Mesenteric fat pad (tissue), 1 donor: ENCODE measurements around the gene DYSF. TPM values are rescaled to one million over a fixed set of nuclear protein-coding genes. Genes with fewer than 3 reads are reported as not detected.

ENCODE experiments used
- DNase-seq: peaks from one replicate; pipeline ENCODE4 v3.0.0-alpha.2; 2020; ENCODE audit warnings: low spot score
- total RNA-seq: library from RNA; stranded (reverse); fragmentation: NEBNext Ultra II Directional; extraction: Animal tissue kit (Norgen Biotek cat#: 25700); gene quantifications from one replicate; pipeline ENCODE4 v1.2.1, GENCODE V29; 2021
- donor health status: DM: yes; HTN: yes; CAD: no.

Gene DYSF
- total RNA-seq, 1 donor from 2014 or later, result 54.1 TPM

- no peak for DNase-seq
Measured at GRCh38 chr2:71548646-71549425, 95.5 kb downstream of the DYSF start.

DNA sequence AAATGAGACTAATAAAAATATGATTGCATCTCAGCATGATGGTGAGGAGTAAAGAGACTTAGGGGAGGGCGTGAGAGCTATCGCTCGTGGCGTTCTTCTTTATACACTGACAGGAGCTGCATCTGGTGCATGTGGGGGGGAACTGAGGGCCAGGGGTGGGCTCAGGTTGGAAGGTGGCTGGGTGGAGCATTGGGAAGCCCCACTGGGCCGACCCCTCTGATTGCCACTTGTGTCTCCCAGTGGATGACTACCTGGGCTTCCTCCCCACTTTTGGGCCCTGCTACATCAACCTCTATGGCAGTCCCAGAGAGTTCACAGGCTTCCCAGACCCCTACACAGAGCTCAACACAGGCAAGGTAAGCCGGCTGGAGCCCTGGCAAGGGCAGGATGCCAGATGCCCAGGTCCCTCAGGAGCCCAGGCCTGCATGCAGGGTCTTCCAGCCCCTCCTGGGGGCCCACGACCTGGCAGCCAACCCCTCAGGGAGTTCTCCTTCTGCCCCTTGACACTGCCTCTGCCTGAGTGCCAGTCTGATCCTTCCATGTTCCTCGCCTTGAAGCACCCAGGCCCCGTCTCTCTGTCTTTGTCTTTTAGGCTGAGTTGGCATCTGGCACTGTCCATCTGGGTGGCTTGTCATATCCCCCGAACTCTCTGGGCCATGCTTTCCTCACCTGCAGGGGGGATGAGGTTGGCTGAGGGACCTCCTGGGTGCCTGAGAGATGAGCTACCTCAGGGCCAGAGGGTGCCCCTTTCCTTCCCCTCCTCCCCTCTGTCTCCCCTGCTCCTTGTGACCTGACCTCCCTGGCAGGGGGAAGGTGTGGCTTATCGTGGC lies 97.7 kb downstream of the DYSF start:
- DNase-seq, result no peak

DNA sequence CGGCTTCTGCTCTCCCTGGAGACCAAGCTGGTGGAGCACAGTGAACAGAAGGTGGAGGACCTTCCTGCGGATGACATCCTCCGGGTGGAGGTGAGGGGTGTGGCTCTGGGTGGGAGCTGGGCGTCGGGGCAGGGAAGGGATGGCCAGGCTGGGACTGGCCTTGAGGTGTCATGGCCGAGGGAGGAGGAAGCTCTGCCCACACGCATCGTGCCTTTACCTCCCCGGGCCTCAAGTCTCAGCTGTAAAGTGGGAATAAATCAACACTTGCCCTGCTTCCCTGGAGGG lies 98.2 kb downstream of the DYSF start:
- no peak for DNase-seq

GRCh38 chr2:71552356-71552755 lies 99.0 kb downstream of the DYSF start:
- DNase-seq, result no peak

- DNase-seq, result no peak
Measured at GRCh38 chr2:71552861-71553301, 99.5 kb downstream of the DYSF start.

- no peak for DNase-seq
Measured at GRCh38 chr2:71554028-71554705, 100.8 kb downstream of the DYSF start.

DNA sequence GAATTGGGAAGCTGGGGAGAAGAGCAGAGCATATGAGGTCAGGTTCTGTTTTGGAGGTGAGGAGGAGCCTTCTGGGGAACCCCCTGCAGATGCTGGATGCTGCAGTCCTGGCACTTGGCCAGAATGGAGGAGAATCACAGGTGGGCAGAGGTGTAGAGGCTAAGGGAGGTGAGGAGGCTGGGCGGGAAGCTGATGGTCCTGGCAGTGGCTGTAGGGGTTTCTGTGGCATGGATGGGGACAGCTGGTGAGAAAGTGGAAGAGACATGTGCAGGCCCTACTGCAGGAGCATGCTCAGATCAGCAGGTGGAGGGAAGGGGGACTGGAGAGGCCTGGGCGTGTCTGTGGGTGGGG lies 101.3 kb downstream of the DYSF start:
- no peak for DNase-seq

DNA sequence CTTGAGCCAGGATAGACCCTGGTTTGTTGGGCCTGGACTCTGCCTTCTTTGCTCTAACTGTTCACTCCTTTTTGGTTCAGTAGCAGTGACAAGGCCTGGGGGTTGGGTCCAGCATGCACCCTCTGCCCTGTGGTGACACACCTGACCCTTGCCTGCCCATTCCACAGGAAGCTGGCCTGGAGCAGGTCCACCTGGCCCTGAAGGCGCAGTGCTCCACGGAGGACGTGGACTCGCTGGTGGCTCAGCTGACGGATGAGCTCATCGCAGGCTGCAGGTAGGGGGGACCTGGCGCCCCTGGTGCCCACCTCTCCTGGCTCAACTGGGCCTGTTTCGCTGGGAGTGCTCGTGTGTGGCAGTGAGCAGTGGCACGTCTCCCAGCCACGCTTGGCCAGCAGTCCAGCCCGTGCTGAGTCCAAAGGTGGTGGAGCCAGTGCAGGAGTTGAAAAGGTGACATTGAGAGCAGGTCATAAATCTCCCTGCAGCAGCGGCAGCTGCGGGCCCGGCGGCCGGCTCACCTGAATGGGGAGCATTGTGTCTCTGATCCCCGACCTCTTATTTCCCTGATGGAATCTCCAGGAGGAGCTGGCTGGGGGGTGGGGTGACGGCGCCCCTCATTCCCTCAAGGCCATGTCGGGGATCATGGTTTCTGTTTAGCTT lies 102.6 kb downstream of the DYSF start:
- DNase-seq, result no peak

DNA sequence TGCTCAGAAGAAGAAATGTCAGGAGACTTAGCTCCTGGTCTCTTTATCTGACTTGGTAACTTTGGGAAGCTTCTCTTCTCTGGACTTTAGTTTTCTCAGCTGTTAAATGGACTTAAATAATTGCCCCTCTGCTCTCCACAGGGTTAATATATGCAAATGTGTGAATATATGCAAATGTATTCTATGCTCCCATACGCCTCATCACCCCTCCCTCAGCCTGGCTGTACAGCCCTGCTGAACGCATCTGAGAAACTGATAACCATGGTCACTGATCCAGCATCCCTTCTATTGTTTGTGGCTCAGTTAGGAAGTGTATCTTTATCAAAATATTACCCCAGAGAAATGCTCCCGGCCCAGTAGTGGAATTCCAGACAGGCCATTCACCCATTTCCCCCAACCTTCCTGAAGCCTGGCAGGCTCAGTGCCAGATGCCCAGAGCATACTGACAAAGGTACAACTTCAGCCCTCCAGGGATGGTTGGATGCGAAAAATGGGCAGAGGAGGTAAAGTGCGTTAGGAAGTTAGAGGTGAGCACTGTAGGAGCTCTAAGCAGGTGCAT lies 103.4 kb downstream of the DYSF start:
- no peak for DNase-seq

- DNase-seq, result no peak
Measured at GRCh38 chr2:71557321-71557720, 104.0 kb downstream of the DYSF start.

DNA sequence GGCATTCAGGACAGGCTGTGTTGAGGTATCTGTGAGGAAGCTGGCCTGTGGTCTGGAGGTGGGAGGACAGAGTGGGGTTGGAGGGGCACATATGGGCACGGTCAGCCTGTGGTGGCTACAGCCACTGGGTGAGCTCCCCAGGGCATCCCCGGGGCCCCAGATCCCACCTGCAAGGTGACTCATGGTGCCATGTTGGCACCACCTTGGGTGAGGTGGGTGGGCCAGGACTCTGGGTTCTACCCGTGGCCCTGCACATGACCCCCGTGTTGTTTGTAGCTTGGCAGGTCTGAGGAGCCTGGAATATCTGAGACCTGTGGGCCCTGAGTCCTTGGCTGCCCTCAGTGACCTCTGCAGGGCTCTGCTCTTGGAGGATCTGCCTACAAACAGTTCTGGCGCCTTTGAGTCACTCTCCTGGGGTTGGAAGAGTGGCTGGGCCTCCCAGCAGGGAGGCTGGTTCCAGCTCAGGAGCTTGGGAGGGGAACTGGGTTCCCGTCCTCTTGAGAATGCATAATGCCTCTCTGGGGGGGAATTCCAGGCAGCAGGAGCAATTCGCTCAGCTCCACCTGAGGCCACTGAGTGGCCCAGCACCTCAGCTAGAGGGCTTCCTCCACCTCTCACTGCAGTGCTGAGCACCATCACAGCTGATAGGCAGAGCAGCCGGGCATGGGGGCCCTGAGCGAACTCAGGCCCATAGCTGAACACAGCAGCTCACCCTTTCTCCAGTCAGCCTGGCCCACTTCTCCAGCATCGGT lies 105.1 kb downstream of the DYSF start:
- no peak for DNase-seq

- no peak for DNase-seq
Measured at GRCh38 chr2:71559080-71559827, 105.9 kb downstream of the DYSF start.

DNA sequence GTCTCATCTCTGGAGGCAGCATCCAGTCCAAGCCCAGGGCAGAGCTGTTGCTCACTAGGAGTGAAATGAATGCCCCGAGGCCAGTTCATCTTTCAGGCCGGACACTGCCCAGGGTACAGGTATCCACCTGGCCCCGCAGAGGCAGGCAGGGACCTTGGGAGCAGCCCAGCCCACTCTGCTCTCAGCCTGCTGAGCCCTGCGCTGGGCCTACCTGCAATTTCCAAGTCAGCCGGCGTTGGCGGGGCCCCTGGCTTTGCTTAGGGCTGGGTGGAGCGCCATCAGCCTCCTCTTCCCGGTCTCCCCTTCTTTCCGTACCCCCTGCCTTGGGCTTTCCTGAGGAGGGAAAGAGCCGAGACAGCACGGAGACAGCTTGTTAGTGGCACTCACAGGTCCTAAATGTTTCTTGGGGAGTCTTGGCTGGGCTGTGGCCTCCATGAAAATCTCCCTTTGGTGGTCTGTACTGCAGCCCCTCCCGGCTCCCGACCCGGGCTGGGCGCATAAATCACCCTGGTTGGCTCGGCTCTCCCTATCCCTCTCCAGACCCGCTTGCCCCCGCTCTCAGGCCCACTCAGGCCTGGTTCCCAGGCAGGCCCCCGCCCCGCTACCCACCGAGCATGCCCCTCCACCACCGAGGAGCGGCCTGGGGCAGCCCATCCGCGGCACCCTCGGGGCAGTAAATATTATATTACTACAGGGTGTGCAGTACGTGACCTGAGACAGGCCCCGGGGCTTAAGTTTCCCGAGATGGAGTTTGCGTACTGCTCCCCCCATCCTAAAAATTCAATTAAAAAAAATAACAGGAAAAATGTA lies 106.7 kb downstream of the DYSF start:
- no peak for DNase-seq

GRCh38 chr2:71560638-71561011 lies 107.3 kb downstream of the DYSF start:
- DNase-seq, result no peak

GRCh38 chr2:71561441-71562267 lies 108.3 kb downstream of the DYSF start:
- DNase-seq, result no peak

DNA sequence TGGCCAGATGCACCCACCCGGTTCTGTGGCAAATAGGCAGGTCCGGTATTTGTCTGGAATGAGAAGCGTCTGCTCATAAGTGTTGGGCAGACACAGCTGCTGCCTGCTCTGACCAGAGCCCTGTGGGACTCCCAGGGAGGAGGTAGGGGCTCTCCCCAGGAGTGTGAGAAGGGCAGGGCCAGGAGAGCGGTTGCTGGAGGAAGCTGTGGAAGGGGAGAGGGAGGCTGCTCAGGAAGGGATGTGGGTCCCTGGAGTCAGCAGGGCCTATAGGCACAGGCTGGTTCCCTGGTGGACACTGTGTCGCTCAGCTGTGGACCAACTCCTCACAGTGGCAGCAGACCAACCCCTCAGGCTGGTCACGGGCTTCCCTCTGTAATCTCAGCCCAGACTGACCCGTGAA lies 109.2 kb downstream of the DYSF start:
- DNase-seq, result no peak

DNA sequence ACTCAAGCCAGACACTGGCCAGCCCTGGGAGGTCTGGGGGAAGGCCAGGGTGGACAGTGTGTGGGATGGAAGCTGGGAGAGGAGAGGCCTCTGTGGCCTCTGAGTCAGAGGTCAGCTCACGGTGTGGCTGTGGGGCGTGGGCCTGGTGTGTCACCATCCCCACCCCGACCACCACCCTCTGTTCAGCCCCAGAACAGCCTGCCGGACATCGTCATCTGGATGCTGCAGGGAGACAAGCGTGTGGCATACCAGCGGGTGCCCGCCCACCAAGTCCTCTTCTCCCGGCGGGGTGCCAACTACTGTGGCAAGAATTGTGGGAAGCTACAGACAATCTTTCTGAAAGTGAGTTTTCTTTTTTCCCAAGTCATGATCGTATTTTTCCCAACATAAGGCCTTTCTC lies 110.5 kb downstream of the DYSF start:
- DNase-seq, result no peak

DNA sequence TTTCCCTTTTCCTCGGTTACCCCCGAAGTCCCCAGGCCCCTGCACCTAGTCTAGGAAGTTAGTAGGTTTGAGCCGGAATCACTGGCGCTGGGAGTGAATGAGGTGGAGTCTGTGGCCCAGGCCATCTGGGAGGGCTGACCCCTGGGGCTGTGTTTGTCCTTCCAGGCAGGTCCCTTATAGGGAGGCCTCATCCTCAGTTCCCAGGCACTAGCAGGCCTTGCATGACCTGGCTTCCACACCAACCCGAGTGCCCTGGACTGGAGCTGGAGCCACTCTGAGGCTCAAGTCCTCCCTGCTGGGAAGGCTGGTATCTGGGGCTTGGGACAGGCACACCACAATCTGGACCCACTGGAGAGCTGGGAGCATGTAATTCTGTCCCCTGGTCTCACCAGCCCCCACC lies 111.0 kb downstream of the DYSF start:
- DNase-seq, result no peak
